HG02798 (cell line): ENCODE data around the gene PTPN2.
A peak's percentile ranks its signal among the peaks of the same experiment; 100 is the strongest.
"Not testable (repeated sequence)": the region's sequence is repeated elsewhere in the genome, so short reads cannot be mapped to it uniquely, and the experiment has no call there.

ENCODE experiments used
- ATAC-seq: cut with Tn5 transposase; IDR thresholded peaks from one replicate; pipeline ENCODE4 v1.9.1; 2021; ENCODE audit warnings: mild to moderate bottlenecking; ENCODE audit not compliant: unreplicated experiment, poor library complexity

PTPN2 gene

DNA sequence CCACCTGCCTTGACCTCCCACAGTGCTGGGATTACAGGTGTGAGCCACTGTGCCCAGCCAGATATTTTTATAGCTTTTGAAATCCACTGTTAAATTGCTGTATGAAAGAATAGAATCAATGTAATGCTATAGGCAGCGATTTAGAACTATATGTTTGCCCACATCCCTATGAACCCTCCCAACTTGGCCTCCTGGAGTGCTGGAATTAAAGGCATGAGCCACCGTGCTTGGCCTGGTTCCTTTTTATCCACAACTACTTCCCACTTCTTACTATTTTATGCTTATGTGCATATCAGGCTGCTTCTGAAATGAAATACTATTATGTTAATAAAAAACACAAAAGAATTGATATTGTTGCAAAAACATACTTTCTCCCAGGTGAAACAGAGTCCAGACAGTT is 11.6 kb upstream of the PTPN2 start:
- no peak for ATAC-seq

- ATAC-seq = no peak
Observed at GRCh38 chr18:12895014-12895413, 11.0 kb upstream of the PTPN2 start.

GRCh38 chr18:12891561-12891960 is 7.5 kb upstream of the PTPN2 start:
- no peak for ATAC-seq

DNA sequence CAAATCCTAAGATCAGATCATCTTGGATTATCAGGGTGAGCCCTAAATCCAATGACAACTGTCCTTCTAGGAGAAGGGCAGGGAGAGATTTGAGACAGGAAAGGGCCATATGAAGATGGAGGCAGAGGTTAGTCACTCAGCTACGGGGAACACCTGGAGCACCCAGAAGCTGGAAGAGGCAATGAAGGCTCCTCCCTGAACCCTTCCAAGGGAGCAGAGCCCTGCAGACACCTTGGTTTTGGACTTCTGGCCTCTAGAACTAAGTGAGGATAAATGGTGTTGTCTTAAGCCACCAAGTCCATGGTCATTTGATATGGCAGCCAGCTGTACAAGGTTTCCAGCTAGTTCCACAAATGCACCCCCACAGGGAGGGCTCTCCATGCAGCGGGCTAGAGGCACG is 6.9 kb upstream of the PTPN2 start:
- no peak for ATAC-seq

DNA sequence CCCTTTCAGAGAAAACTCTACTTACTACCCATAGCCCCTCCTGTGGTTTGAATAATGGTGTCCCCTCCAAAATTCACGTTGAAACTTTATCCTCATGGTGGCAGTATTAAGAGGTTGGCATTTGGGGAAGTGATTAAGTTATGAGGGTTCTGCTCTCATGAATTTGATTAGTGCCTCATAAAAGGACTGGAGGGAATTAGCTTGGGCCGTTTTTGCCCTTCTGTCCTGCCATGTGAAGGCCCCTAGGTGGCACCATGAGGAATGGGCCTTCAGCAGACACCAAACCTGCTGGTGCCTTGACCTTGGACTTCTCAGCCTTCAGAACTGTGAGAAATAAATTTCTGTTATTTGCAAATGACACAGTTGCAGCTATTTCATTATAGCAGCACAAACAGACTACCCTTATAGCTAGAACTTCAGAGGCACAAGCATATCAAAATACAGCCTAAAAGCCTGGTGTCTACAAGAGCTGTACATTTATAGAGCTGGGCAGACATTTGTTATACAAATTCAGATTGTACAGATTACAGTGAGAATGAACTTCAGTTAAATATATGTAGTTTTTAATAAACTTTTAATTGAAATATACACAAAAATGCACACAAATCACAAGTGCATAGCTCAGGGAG is 2.6 kb upstream of the PTPN2 start:
- ATAC-seq = no peak

DNA sequence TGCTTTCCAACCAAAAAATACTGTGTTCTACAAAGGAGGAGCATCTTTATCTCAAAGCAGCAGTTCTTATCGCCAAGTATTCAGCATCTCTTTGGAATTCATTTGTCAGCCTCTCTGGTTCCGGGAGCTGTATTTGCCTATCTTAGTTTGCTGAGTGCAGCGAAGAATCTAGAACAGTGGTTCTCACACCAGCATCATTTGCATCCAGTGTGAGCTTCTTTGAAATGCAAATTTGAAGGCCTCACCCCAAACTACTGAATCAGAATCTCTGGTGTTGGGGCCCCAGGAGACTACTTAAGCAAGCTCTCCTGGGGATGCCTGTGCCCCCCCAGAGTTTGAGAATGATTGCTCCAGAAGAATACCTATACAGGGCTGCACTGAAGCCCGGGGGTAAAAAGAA is 1.5 kb upstream of the PTPN2 start:
- peak; percentile 8 for ATAC-seq

- ATAC-seq = no peak
Observed at GRCh38 chr18:12884406-12885323, 628 bp upstream of the PTPN2 start.

DNA sequence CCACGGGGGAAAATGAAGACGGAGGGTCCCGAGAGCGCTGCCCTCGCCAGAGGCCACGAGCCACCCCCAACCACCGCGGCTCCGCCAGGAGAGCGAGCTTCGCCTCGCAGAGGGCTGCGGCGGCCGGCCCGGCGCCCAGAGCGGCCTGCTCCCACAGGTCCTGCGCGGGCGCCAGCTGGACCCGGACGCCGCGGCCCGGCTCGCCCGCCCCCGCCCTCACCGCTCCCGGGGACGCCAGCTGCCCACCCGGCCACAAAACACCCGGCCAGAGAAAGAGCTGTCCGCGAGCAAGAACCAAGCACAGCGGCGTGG is 709 bp downstream of the PTPN2 start:
- peak; percentile 9 for ATAC-seq

DNA sequence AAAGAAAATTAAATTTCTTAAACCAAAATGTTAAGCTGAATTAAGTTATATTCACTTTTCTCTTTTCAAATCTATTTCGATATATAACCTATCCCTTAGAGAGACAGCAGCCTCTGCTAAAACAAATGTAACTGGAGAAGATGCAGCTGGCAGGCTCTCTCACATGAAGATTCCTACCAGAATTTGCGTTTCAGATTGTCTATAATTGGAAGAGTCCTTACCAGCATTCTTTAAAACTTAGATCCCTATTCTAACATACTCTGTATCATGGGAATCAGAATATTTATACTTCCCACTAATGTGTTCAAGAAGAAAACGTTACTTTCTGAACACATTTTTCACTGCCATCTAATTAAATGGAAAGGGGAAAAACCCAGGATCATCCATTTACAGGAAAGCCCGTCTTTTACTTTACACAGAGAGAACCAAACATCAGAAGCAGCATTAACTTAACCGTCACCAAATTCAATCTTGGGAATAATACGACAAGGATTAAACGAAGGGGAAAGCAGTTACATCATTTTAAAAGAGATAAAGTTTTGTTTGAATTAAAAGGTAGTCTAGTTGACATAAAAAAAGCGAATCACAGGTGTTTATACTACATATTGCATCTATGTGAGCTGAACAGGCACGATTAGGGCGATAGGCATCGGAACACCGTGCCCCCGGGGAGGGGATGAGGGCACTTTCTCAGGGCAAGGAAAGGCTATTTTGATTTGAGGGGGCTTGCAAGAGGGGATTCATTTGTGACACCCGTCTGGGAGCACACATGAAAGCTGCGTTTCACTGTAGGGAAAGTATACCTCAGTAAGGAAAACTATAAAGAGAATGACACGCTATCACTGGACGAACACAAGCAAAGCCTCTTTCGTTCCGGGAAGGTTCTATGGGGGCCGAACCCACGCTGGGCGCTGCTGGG is 1.3 kb downstream of the PTPN2 start:
- no peak for ATAC-seq

GRCh38 chr18:12880541-12880910 is 3.5 kb downstream of the PTPN2 start:
- ATAC-seq = no peak

- ATAC-seq = no peak
Observed at GRCh38 chr18:12879840-12880540, 4.0 kb downstream of the PTPN2 start.

DNA sequence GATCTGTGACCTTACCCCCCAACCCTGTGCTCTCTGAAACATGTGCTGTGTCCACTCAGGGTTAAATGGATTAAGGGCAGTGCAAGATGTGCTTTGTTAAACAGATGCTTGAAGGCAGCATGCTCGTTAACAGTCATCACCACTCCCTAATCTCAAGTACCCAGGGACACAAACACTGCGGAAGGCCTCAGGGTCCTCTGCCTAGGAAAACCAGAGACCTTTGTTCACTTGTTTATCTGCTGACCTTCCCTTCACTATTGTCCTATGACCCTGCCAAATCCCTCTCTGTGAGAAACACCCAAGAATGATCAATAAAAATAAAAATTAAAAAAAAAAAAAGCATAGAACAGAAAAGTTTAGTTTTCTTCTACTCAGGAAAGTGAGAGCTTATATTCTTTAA is 9.0 kb downstream of the PTPN2 start:
- not testable (repeated sequence) for ATAC-seq

DNA sequence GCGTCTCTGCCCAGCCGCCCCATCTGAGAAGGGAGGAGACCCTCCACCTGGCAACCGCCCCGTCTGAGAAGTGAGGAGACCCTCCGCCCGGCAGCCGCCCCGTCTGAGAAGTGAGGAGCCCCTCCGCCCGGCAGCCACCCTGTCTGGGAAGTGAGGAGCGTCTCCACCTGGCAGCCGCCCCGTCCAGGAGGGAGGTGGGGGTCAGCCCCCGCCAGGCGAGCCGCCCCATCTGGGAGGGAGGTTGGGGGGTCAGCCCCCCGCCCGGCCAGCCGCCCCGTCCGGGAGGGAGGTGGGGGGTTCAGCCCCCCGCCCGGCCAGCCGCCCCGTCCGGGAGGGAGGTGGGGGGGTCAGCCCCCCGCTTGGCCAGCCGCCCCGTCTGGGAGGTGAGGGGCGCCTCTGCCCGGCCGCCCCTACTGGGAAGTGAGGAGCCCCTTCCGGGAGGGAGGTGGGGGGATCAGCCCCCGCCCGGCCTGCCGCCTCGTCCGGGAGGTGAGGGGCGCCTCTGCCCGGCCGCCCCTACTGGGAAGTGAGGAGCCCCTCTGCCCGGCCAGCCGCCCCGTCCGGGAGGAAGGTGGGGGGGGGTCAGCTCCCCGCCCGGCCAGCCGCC is 10.0 kb downstream of the PTPN2 start:
- not testable (repeated sequence) for ATAC-seq

DNA sequence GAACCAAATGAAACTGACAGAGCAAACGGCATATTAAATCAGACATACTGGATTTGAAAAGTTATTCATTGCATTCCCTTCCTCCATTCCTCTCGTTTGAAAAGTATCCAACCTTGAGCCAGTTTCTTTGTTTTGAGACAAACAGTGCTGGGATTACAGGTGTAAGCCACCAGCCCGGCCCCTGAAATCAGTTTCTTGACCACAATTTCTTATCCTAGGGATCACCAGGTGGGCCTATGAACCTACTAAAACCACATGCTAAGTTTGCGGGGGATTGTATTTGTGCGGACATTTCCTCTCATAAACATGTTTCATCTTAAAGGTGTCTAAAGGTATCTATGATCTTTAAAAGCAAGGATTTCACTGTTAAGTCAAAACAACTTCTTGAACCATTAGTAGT is 11.6 kb downstream of the PTPN2 start:
- no peak for ATAC-seq

DNA sequence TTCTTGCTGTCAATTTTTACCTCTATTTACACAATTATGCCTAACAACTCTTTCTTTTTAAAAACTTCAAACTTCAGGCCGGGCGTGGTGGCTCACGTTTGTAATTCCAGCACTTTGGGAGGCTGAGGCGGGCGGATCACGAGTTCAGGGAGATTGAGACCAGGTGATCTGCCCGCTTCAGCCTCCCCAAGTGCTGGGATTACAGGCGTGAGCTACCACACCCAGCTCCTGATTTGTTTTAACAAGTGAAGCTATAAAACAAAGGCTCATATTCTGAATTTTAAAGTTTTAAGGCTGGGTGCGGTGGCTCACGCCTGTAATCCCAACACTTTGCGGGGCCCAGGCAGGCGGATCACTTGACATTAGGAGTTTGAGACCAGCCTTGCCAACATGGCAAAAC is 15.5 kb downstream of the PTPN2 start:
- no peak for ATAC-seq

DNA sequence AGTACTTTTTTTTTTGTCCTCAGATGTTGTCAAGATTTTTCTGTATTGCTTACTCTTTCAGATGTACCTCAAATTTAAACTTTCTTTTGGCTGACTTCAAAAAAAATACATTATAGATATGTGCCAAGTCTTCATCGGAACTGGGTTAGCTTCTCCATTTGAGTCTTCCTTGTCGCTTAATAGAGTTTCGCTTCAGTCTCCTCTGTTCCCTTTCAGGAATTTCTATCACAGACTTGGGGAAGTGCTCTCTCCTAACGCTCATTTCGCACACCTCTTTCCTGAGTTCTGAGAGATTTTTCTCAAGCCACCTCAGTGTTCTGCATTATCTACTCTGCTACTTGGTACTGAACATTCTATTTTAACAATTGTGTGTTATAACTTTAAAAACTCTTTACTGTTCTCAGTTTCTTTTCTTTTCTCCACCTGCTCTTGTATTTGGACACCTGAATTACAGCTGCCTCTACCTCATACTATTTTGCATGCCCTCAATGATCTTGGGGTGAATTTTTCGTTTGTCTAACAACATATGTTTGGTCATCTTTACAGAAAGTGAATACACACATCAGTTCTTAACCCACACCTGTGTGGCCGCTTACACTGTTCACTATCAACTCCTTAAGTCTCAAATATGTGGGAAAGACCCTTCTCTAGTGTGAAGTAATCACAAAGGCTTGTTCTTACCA is 16.5 kb downstream of the PTPN2 start:
- ATAC-seq = peak; percentile 61

GRCh38 chr18:12863687-12864216 is 20.3 kb downstream of the PTPN2 start:
- no peak for ATAC-seq

- ATAC-seq = no peak
Observed at GRCh38 chr18:12862874-12863482, 21.1 kb downstream of the PTPN2 start.

GRCh38 chr18:12862467-12862866 is 21.6 kb downstream of the PTPN2 start:
- ATAC-seq = no peak
